ENCODE data around the gene KAZALD1.
"Not testable (repeated sequence)": the region's sequence is repeated elsewhere in the genome, so short reads cannot be mapped to it uniquely, and the experiment has no call there.

KAZALD1 gene

DNA sequence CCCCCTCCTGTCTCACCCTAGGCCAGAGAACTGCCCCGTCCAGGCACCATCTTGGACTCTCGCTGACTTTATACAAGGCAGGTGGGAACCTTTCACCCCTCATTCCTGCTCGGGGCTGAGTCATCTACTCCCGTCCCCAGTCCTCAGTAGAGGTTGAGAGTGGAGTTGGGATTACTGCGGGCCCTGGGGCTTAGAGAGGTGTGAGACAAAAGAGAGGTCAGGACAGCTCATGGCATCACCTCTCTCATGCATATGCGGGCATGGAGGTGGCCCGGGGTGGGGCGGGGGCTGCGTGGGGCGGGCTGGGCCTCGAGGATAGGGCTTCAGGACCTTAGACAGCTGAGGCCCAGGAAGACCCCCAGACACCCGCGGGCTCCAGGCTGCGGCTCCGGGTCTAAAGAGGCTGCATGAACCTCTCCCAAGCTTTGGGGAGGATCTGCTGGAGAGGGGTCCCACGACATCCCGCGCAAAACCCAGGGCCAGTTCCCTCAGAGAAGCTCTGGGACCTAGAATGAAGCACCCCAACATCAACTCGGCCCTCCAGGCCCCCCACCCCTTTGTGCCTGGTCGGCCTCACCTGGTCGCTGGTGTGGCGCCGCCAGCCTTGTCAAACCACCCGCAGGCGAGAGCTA lies 31.2 kb upstream of the KAZALD1 start:
- DNase-seq (ENCODE audit: low spot score): no peak

DNA sequence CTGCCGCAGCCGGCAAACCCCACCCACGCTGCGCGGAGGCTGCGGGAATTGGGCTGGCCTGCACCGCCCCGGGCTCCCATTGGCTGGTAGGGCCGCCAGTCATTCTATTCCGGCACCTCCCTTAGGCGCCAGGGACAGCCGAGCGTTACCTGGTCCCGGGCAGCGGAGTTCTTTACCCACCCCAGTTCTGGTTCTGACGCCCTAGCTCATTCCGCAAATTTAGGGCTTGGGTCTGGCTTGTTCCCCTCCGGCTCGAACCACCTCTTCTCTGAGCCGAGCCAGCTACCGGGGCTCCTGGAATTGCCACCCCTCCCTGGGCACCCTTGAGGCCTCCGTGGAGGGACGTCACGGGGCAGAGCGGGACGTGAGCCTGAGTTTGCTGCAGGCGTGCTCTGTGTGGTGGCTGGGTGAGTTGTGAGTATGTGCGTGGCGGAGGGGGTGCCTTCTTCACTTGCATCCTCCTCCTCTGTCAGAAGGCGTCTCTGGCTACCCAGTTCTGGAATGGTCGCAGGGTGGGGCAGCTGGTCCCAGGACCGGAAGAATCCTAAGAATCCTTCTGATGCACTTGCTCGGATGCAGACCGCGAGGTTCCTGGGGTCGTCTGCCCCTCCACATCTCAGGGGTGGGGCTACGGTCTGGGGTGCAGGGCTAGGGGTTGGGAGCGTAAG lies 30.5 kb upstream of the KAZALD1 start, which contains the start of the genes PDZD7 and SFXN3:
Gene PDZD7 (minus strand): TSS at position 2 of the 668 bp plus-strand sequence. CDS start 910 bp downstream, outside the sequence.
Gene SFXN3 (plus strand): TSS at position 107 of the 668 bp plus-strand sequence. CDS start 3,461 bp downstream, outside the sequence.
- DNase-seq (ENCODE audit: low spot score): peak; percentile 94

DNA sequence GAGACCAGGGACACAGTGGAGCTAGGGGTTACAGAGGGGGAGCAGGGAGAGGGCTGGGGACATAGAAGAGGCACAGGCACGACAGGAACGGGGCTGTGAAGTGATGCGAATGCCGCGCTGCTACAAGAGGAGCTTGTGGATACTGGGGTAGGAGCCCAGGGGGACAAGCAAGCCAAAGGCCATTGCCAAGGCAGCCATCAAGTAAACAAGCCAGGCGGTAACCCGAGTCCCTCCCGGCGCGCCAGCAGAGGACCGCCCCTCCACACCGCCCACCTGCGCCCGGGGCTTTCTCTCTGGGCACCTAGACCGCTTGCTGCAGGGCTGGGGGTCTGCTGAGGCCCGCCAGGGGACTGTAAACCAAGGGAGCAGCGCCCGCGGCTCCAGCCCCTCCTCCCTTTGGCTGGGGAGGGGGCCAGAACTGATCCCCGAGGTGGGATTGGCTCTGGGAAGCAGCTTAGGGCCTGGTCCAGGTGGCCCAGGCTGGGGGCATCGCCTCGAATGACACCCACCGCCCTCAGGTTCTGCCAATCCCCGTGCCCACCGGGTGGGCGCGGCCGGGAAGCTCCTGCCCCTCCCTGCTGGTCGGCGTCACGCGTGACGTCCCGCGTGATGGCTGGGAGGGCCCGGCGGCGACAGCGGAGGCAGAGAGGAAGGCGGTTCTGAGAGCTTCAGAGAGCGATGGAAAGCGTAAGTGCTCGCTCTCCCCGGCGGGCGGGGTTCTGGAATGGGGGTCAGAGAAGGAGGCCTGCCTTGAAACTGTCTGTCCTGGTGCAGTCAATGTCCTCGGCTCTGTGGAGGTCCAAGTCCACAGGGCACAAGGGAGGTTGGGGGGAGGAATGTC lies 29.8 kb upstream of the KAZALD1 start:
- peak; percentile 76 for DNase-seq (ENCODE audit: low spot score)

GRCh38 chr10:101032637-101033224 lies 29.1 kb upstream of the KAZALD1 start:
- peak; percentile 63 for DNase-seq (ENCODE audit: low spot score)

DNA sequence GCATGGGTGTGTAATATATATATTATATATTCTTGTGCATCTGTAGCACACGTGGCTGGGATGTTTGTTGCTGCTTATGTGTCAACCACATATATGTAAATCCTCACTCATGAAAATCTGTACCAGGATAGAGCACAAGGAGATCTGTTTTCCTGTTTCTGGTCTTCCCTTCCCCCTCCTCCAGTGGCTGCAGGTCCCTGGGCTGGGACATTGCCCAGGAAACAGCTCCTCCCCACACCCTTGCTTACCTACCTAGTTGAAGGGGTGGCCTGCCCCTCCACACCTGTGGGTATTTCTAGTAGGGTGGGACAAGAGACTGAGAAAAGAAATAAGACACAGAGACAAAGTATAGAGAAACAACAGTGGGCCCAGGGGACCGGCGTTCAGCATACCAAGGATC lies 28.5 kb upstream of the KAZALD1 start:
- DNase-seq (ENCODE audit: low spot score): no peak

- DNase-seq (ENCODE audit: low spot score): not testable (repeated sequence)
These were observed 27.4 kb upstream of the KAZALD1 start for GRCh38 chr10:101034404-101034803.

DNA sequence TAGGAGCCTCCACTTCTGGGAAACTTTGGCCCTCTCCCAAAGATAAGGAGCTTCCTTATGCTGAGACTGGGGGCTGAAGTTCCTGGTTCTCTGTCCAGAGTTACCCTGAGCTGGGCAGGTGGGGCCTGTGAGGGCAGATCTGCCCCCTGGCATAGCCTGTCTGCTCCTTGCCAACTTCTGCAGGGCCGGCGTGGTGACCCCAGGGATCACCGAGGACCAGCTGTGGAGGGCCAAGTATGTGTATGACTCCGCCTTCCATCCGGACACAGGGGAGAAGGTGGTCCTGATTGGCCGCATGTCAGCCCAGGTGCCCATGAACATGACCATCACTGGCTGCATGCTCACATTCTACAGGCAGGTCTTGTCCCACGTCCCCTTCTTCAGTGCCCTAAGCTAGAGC lies 26.5 kb upstream of the KAZALD1 start:
- DNase-seq (ENCODE audit: low spot score): no peak

DNA sequence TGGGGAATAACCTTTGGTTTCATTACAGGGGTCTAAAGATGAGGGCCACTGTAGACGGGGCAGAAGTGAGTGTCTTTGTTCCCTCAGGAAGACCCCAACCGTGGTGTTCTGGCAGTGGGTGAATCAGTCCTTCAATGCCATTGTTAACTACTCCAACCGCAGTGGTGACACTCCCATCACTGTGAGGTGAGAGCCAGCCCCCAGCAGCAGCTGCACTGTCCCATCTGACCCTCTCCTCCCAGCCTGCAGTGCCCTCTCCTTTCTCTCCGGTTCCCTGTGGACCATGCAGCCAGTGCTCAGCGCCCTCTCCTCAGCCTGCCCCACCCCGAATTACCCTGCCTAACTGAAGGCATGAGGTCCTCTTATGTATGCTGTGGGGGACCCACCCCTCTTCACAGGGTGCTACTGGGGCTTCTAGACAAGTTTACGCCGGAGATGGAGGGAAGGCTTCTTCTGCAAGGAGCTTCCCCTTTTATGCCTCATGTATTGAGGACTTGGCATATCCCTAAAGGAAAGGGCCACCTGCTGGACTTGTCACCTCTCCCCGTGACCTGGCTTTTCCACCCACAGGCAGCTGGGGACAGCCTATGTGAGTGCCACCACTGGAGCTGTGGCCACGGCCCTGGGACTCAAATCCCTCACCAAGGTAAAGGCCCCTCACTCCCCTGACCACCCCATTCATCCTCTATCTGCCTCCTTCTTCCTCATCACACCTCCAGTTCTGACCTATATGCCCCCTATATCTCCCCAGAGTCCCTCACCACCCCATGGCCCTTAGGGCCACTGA lies 25.7 kb upstream of the KAZALD1 start:
- no peak for DNase-seq (ENCODE audit: low spot score)

DNA sequence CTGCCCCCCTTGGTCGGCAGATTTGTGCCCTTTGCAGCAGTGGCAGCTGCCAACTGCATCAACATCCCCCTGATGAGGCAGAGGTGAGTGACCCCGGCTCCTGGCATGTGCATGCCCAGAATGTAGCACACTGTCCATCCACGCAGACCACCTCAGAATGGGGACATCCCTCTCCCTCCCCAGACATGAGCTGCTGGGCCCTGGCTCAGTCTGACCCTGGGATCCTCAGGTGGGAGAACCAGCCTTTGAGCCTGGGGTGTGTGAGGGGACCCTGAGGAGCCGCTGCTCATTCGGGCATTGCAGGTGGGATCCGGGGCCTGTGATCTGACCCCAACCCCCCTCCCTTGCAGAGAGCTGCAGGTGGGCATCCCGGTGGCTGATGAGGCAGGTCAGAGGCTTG lies 25.1 kb upstream of the KAZALD1 start:
- no peak for DNase-seq (ENCODE audit: low spot score)

GRCh38 chr10:101038484-101038883 lies 23.3 kb upstream of the KAZALD1 start:
- DNase-seq (ENCODE audit: low spot score): no peak

- no peak for DNase-seq (ENCODE audit: low spot score)
These were observed 21.7 kb upstream of the KAZALD1 start for GRCh38 chr10:101040061-101040460.

DNA sequence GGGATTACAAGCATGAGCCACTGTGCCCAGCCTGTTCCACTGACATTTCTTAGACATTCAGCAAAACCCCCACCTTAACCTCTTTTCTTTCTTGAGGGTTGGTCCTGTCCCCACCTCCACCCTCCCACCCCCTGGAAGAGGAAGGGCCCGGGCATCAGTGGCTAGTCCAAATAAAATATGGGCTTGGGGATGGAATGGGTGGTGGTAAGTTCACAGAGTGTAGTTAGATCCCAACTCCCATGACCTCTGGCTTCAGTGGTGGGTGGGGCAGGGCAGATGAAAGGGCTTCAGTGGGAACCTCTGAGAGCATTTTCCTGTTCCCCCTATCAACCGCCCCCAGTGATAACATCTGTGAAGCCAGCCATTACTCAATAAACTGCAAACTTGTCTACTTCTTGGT lies 20.9 kb upstream of the KAZALD1 start:
- DNase-seq (ENCODE audit: low spot score): no peak

DNA sequence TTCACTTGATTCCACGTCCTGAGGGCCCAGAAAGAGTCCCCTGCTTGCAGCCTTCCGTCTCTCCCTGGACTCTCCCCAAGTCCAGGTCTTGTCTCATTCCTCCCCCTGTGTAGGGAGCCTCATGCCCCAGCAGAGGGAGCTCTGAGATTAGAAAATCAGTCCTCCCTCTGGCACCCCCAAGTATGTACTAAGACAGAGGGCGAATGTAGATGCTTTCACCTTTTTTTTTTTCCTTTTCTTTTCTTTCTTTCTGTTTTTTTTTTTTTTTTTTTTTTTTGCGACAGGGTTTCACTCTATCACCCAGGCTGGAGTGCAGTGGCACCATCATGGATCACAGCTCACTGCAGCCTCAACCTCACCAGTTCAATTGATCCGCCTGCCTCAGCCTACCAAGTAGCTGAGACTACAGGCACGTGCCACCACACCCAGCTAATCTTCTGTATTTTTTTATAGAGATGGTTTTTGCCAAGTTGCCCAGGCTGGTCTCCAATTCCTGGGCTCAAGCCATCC lies 20.5 kb upstream of the KAZALD1 start:
- DNase-seq (ENCODE audit: low spot score): peak; percentile 69

GRCh38 chr10:101042118-101042517 lies 19.7 kb upstream of the KAZALD1 start:
- no peak for DNase-seq (ENCODE audit: low spot score)

GRCh38 chr10:101042667-101043362 lies 19.0 kb upstream of the KAZALD1 start:
- peak; percentile 82 for DNase-seq (ENCODE audit: low spot score)

DNA sequence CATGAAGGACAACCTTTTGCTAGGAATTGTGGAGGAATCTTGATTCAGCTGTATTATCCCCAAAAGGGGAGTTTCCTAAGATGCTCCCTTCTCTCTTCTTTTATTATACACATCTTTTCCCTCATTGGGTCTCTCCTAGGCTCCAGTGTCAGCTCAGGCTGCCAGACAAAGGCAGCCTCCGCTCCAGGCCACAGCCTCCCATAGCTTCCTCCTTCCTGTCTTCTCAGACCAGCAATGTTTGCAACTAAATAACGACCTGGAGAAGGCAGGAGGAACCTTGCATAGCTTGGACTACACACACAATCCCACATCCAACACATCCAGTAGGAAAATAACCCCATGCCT lies 18.5 kb upstream of the KAZALD1 start:
- no peak for DNase-seq (ENCODE audit: low spot score)

DNA sequence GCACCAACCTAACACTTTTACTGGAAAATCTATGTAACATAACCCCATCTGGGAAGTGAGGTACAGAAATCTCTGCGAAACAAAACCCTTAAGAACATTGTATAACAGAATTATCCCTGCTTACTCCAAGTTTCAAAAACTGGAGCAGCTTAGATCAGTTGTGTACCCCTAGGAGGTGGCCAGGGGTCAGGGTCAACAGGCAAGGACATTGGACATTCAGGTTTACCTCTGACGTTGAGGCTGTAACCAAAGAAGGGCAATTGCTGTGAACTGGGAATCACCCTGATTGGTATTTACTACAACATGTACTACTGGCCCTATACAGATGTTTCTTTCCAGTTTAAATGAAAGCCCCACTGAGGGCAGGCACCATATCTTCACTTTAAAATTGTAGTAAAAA lies 17.7 kb upstream of the KAZALD1 start:
- no peak for DNase-seq (ENCODE audit: low spot score)

DNA sequence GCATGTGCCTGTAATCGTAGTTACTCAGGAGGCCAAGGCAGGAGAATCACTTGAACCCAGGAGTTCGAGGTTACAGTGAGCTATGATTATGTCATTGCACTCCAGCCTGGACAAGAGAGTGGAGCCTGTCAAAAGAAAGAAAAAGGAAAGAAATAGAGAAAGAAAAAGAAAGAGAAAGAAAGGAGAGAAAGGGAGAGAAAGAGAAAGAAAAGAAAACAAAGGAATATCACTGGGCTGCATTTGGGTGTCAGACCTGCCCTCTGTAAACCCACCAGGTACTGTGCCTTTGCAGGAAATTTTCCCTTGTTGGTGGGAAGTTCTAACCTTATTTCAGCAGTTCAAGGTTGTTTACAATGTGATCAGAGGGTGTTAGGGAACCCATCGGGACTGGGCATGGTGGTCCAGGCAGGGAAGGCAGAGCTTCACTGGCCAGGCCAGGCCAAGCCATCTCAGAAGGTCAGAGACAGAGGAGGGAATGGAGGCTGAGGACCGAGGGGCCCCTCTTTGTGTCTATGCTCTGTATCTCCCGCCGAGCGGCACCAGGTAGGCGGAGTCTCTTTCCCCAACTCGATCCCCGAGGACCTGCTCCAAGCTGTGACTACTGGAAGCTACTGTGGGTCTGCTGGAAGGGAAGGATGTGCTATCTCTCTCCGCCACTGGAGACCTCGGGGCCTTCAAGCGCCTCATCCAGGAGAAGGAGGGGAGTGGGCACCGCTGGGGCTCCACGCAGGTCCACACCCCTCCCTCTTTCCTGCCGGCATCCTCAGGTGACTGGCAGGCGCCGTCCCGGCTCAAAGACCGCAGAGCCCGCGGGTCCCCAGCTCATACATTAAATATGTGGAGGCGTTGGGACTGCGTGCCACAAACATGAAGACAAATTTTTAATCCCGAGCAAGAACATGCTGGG lies 15.2 kb upstream of the KAZALD1 start:
- DNase-seq (ENCODE audit: low spot score): no peak

DNA sequence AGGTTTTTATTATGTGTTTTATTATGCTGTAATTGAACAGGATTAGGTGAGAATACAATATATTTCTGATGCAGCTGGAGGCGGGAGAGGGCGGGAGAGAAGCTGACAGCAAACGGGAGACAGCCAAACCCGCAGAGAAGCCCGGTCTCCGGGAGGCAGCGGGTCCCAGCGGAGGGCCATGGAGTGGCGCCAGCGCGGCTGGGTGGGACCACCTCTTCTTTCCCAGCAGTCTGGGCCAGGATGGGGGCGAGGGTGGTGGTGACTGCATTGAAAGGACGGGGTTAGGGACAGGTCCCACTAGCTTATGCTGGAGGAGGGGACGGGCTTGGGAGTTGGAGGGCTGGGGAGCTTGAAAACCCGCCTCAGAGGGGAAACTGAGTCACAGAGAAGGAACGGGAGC lies 14.5 kb upstream of the KAZALD1 start:
- DNase-seq (ENCODE audit: low spot score): no peak

Data from D341Med (cell line).